ENCODE data around the gene NSMF.

Gene NSMF

DNA sequence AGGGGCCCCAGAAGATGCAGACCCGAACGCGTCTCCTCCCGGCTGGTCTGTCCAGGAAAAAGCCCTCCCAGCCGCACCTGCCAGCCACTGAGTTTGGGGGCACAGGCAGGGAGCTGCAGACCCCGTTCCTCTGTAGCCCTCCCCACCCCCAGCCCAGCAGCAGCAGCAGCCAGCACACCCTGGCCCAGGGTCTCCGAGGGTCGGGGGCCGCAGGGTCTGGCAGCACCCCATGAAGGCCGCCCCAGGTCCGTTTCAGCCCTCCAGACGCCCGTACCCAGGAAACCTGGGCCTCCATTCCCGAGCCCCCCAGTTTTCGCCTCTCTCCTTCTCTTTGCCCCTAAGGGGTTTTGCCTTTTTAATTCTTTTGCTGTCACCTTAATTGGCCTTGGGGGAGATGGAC, 55.9 kb downstream of the NSMF start:
- ChIA-PET CTCF (no interaction called here), POLR2A (no interaction called here)
- H3K9me3 ChIP-seq (ENCODE audit: control insufficient read depth, insufficient read depth, low read depth, low read length), result no peaks in the 10 kb centered on the region

DNA sequence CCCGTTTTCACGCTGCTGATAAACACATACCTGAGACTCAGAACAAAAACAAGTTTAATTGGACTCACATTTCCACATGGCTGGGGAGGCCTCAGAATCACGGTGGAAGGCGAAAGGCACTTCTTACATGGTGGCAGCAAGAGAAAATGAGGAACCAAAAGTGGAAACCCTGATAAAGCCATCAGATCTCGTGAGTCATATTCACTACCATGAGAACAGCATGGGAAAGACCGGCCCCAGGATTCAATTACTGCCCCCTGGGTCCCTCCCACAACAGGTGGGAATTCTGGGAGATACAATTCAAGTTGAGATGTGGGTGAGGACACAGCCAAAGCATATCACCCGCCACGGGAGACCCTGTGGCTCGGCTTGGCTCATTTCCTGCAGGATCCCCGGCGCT, 56.4 kb downstream of the NSMF start:
- Histone ChIP-seq H3K27ac (ENCODE audit: extremely low read depth, low read depth, low read length) (no peak overlapping the region), H3K9me3 (ENCODE audit: control insufficient read depth, insufficient read depth, low read depth, low read length) (no peaks in the 10 kb centered on the region), H3K36me3 (ENCODE audit: control insufficient read depth in 2 of 2, insufficient read depth in 1 of 2, low read length in 2 of 2) (no peaks in the 10 kb centered on the region), H3K4me1 (ENCODE audit: control insufficient read depth, insufficient read depth, low read length) (no peaks in the 10 kb centered on the region), H3K4me3 (ENCODE audit: low read depth, low read length) (no peak overlapping the region)
- ChIA-PET CTCF (no interaction called here), POLR2A (no interaction called here)
- no peak for TF ChIP-seq SALL2 (tag by site-specific recombination; IDR thresholded peaks at IDR 0.05; ENCODE audit: borderline replicate concordance)
- no peak for TF ChIP-seq ZNF560 (tag by site-specific recombination; IDR thresholded peaks at IDR 0.05; ENCODE audit: borderline replicate concordance)
- TF ChIP-seq, protein P1, sequence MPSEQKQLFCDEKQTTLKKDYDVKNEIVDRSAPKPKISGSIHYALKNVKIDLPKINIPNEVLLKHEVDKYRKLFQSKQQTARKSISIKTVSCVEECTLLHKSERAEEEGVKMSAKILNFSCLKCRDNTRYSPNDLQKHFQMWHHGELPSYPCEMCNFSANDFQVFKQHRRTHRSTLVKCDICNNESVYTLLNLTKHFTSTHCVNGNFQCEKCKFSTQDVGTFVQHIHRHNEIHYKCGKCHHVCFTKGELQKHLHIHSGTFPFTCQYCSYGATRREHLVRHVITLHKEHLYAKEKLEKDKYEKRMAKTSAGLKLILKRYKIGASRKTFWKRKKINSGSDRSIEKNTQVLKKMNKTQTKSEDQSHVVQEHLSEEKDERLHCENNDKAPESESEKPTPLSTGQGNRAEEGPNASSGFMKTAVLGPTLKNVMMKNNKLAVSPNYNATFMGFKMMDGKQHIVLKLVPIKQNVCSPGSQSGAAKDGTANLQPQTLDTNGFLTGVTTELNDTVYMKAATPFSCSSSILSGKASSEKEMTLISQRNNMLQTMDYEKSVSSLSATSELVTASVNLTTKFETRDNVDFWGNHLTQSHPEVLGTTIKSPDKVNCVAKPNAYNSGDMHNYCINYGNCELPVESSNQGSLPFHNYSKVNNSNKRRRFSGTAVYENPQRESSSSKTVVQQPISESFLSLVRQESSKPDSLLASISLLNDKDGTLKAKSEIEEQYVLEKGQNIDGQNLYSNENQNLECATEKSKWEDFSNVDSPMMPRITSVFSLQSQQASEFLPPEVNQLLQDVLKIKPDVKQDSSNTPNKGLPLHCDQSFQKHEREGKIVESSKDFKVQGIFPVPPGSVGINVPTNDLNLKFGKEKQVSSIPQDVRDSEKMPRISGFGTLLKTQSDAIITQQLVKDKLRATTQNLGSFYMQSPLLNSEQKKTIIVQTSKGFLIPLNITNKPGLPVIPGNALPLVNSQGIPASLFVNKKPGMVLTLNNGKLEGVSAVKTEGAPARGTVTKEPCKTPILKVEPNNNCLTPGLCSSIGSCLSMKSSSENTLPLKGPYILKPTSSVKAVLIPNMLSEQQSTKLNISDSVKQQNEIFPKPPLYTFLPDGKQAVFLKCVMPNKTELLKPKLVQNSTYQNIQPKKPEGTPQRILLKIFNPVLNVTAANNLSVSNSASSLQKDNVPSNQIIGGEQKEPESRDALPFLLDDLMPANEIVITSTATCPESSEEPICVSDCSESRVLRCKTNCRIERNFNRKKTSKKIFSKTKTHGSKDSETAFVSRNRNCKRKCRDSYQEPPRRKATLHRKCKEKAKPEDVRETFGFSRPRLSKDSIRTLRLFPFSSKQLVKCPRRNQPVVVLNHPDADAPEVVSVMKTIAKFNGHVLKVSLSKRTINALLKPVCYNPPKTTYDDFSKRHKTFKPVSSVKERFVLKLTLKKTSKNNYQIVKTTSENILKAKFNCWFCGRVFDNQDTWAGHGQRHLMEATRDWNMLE (tag by site-specific recombination; conservative IDR thresholded peaks at IDR 0.05; ENCODE audit: low read depth), result no peak
- no peak for TF ChIP-seq ZNF549 (tag by site-specific recombination; IDR thresholded peaks at IDR 0.05)
- TF ChIP-seq PRDM1 (tag by site-specific recombination; IDR thresholded peaks at IDR 0.05), result no peak

More for the DNA sequence above, 55.9 kb downstream of the NSMF start:
- TF ChIP-seq ZNF16 (tag by site-specific recombination; IDR thresholded peaks at IDR 0.05; ENCODE audit: low read depth) (no peak), ZNF324 (tag by site-specific recombination; IDR thresholded peaks at IDR 0.05) (no peak), ZNF121 (tag by site-specific recombination; IDR thresholded peaks at IDR 0.05) (no peak), ZFP69B (tag by site-specific recombination; IDR thresholded peaks at IDR 0.05) (no peak), ZNF549 (tag by site-specific recombination; IDR thresholded peaks at IDR 0.05) (no peak), ZXDB (tag by site-specific recombination; IDR thresholded peaks at IDR 0.05) (no peak), PRDM1 (tag by site-specific recombination; IDR thresholded peaks at IDR 0.05) (no peak), ELK4 (IDR thresholded peaks at IDR 0.05; ENCODE audit: borderline replicate concordance, low read depth, low read length) (no peak), ZNF311 (tag by site-specific recombination; IDR thresholded peaks at IDR 0.05; ENCODE audit: borderline replicate concordance) (no peak), ZNF701 (tag by site-specific recombination; IDR thresholded peaks at IDR 0.05) (no peak), ZSCAN18 (tag by site-specific recombination; IDR thresholded peaks at IDR 0.05) (no peak)
- Histone ChIP-seq H3K36me3 (ENCODE audit: control insufficient read depth in 2 of 2, insufficient read depth in 1 of 2, low read length in 2 of 2) (no peaks in the 10 kb centered on the region), H3K27ac (ENCODE audit: extremely low read depth, low read depth, low read length) (no peak overlapping the region), H3K4me1 (ENCODE audit: control insufficient read depth, insufficient read depth, low read length) (no peaks in the 10 kb centered on the region), H3K4me3 (ENCODE audit: low read depth, low read length) (no peak overlapping the region)

Measured in HEK293 (cell line).